ENCODE data around the gene DLL3. TPM values are rescaled to one million over a fixed set of nuclear protein-coding genes. Genes with fewer than 3 reads are reported as not detected.
A peak's percentile ranks its signal among the peaks of the same experiment; 100 is the strongest.
"Not testable (repeated sequence)": the region's sequence is repeated elsewhere in the genome, so short reads cannot be mapped to it uniquely, and the experiment has no call there.

DLL3 gene
- 0.17 and 0.28 TPM in 2 replicates for total RNA-seq

- peak; percentile 28 for DNase-seq
Observed at GRCh38 chr19:39498798-39499642, at the start of gene DLL3. Gene DLL3 (plus strand): TSS chr19:39498947. CDS start chr19:39498975, 28 bp downstream.

GRCh38 chr19:39449116-39449797 is 49.5 kb upstream of the DLL3 start:
- DNase-seq: no peak

GRCh38 chr19:39451257-39451656 is 47.5 kb upstream of the DLL3 start:
- DNase-seq: not testable (repeated sequence)

GRCh38 chr19:39463403-39463802 is 35.3 kb upstream of the DLL3 start:
- DNase-seq: no peak

- no peak for DNase-seq
Observed at GRCh38 chr19:39465956-39466747, 32.6 kb upstream of the DLL3 start.

- no peak for DNase-seq
Observed at GRCh38 chr19:39467941-39468340, 30.8 kb upstream of the DLL3 start.

- no peak for DNase-seq
Observed at GRCh38 chr19:39469036-39469435, 29.7 kb upstream of the DLL3 start.

GRCh38 chr19:39469567-39469966 is 29.2 kb upstream of the DLL3 start:
- DNase-seq: no peak

- no peak for DNase-seq
Observed at GRCh38 chr19:39470724-39471339, 27.9 kb upstream of the DLL3 start.

- DNase-seq: no peak
Observed at GRCh38 chr19:39471756-39472536, 26.8 kb upstream of the DLL3 start.

GRCh38 chr19:39472746-39473442 is 25.9 kb upstream of the DLL3 start:
- DNase-seq: no peak

GRCh38 chr19:39473443-39473960 is 25.2 kb upstream of the DLL3 start:
- no peak for DNase-seq

GRCh38 chr19:39474139-39474620 is 24.6 kb upstream of the DLL3 start:
- DNase-seq: peak; percentile 75

- DNase-seq: no peak
Observed at GRCh38 chr19:39475748-39476147, 23.0 kb upstream of the DLL3 start.

- not testable (repeated sequence) for DNase-seq
Observed at GRCh38 chr19:39479319-39479801, 19.4 kb upstream of the DLL3 start.

GRCh38 chr19:39479916-39480315 is 18.8 kb upstream of the DLL3 start:
- DNase-seq: no peak

GRCh38 chr19:39480337-39481228 is 18.2 kb upstream of the DLL3 start, which contains the start of gene TIMM50:
Gene TIMM50 (plus strand): TSS chr19:39480838. CDS start chr19:39480854, 16 bp downstream.
- DNase-seq: peak; percentile 96

- DNase-seq: peak; percentile 31
Observed at GRCh38 chr19:39481229-39481545, 17.6 kb upstream of the DLL3 start.

GRCh38 chr19:39481676-39482075 is 17.1 kb upstream of the DLL3 start:
- no peak for DNase-seq

- no peak for DNase-seq
Observed at GRCh38 chr19:39483141-39483540, 15.6 kb upstream of the DLL3 start.

Measured in dermis blood vessel endothelial cell (primary cell).